HAP-1 (cell line): ENCODE results near the gene PGAP6.
"Not testable (repeated sequence)": the region's sequence is repeated elsewhere in the genome, so short reads cannot be mapped to it uniquely, and the experiment has no call there.

Source experiments
- DNase-seq, 2 experiments: peaks; one replicate each; pipeline ENCODE4 v3.0.0-alpha.2; 2016 to 2020; ENCODE audit warnings: low spot score in 2 of 2
- H3K27me3 ChIP-seq: fragments of 250-450 bp; sonication (Bioruptor Pico); 2 replicates; pipeline ENCODE4 v1.5.1; 2020; ENCODE audit warnings: low read depth, mild to moderate bottlenecking, moderate library complexity
- H3K36me3 ChIP-seq: fragments of 250-450 bp; sonication (Bioruptor Pico); replicated peaks from 2 replicates; pipeline ENCODE4 v1.5.1; 2020; ENCODE audit warnings: mild to moderate bottlenecking
- H3K4me1 ChIP-seq: fragments of 250-450 bp; sonication (Bioruptor Pico); 2 replicates; pipeline ENCODE4 v1.5.1; 2020; ENCODE audit warnings: mild to moderate bottlenecking
- H3K4me3 ChIP-seq: fragments of 250-450 bp; sonication (Bioruptor Pico); 2 replicates; pipeline ENCODE4 v1.5.1; 2020; ENCODE audit warnings: mild to moderate bottlenecking, moderate library complexity
- H3K9me3 ChIP-seq: fragments of 250-450 bp; sonication (Bioruptor Pico); 2 replicates; pipeline ENCODE4 v1.5.1; 2020; ENCODE audit warnings: mild to moderate bottlenecking, moderate library complexity
- in situ Hi-C: fragments of 300-500 bp; cut with MboI; formaldehyde crosslinking; loops from 3 replicates; pipeline ENCODE4 v1.14.3; 2020; ENCODE audit warnings: low sequenced_read_pairs, inconsistent platforms, mixed read lengths

PGAP6 gene

DNA sequence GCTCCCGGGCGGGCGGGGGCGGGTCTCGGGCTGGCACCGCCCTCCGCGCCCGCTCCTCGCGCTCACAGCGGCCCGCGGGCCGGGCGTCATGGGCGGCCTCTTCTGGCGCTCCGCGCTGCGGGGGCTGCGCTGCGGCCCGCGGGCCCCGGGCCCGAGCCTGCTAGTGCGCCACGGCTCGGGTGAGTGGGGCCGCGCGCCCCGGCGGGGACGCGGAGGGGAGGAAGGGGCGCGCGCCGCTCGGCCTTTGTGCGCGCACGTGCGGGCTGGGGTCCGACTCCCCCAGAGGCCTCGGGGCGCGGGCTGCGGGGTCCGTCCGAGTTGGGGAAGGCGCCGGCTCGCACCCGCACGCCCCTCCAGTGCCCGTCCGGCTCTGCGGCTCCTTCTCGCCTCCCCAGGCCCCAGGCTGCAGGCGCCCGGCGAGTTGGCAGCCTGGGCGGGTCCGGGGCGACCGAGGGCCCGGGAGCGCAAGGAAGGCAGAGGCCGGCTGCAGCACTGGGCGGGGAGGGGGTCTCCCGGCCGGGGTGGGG lies 15.4 kb upstream of the PGAP6 start, which contains the start of gene NME4:
TSS of gene NME4 (plus strand) at position 65 of the 527 bp plus-strand sequence. CDS start at position 89, 24 bp downstream.
- peaks cover 12% of the 10 kb centered on the region for H3K4me1 ChIP-seq
- peaks cover 29% of the 10 kb centered on the region for H3K36me3 ChIP-seq
- H3K4me3 ChIP-seq = peak within 1 kb of the TSS; percentile 41
- no peaks in the 10 kb centered on the region for H3K27me3 ChIP-seq
- peak in 1 of 2 experiments; percentile 69 for DNase-seq
- H3K9me3 ChIP-seq = 0 out of 2 replicates have a peak, but pooled peaks cover under 1% of the 10 kb centered on the region
- in situ Hi-C loops = no loop called here

DNA sequence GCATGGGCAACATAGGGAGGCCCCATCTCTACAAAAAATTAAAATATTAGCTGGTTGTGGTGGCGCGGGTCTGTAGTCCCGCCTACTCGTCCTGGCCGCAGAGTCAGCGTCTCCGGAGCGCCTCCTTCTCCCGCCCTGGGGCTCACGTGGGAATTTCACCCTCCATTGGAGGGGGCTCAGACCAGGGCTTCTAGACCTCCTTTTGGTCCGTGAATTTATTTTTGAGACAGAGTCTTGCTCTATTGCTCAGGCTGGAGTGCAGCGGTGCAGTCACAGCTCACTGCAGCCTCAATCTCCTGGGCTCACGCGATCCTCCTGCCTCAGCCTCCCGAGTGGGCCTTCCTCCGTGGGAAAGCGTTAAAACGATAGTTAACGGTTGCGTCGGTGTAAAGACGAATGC lies 14.8 kb upstream of the PGAP6 start:
- in situ Hi-C loops = no loop called here
- DNase-seq = peak; percentile 57 to 84
- H3K9me3 ChIP-seq = peaks cover 4% of the 10 kb centered on the region; the same call in 1 of the 2 replicates
- peak overlapping the region; percentile 34 for H3K4me3 ChIP-seq
- H3K27me3 ChIP-seq = no peaks in the 10 kb centered on the region
- H3K36me3 ChIP-seq = peaks cover 29% of the 10 kb centered on the region
- peaks cover 12% of the 10 kb centered on the region for H3K4me1 ChIP-seq

DNA sequence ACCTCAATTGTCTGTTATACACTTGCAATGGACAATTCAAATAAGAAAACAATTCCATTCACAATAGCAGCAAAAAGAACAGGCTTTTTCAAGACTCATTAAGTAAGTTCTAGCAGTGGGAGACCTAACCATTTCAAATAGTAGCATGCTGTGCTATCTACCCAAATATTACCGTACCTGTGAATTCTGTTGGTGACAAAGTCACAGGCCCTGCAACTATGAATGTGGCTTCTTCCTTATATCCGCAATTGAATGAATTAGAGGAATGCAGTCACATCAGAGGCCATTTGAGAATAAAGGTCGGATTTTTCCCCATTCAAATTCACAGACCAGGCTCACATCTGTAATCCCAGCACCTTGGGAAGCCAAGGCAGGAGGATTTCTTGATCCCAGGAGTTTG lies 14.4 kb upstream of the PGAP6 start:
- peaks cover 4% of the 10 kb centered on the region; the same call in 1 of the 2 replicates for H3K9me3 ChIP-seq

DNA sequence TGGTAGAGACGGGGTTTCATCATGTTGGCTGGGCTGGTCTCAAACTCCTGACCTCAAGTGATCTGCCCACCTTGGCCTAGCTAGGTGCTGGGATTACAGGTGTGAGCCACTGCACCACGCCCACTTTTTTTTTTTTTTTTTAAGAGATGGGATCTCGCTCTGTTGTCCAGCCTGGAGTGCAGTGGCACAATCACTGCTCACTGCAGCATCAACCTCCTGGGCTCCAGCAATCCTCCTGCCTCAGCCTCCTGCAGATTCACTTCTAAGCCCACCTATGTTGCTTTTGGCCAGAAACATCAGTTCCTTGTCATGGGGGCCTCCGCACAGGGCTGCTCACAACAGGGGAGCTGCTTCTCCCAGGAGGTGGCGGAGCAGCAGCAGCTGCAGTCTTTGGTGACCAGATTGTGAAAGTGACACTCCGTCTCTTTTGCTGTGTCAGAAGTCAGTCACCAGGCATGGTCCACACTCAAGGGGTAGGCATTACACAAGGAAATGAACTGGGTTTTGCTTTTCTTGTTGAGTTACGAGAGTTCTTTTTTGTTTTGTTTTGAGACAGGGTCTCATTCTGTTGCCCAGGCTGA lies 10.8 kb upstream of the PGAP6 start:
- peaks cover 15% of the 10 kb centered on the region for H3K4me1 ChIP-seq
- in situ Hi-C loops = no loop called here
- H3K4me3 ChIP-seq = no peak overlapping the region
- H3K36me3 ChIP-seq = no peaks in the 10 kb centered on the region
- H3K9me3 ChIP-seq = peaks cover 4% of the 10 kb centered on the region; the same call in 1 of the 2 replicates
- no peak for DNase-seq
- H3K27me3 ChIP-seq = no peaks in the 10 kb centered on the region

More for the DNA sequence above, 14.4 kb upstream of the PGAP6 start:
- in situ Hi-C loops = no loop called here
- peaks cover 27% of the 10 kb centered on the region for H3K36me3 ChIP-seq
- H3K4me3 ChIP-seq = peak overlapping the region; percentile 34
- no peaks in the 10 kb centered on the region for H3K27me3 ChIP-seq
- no peak for DNase-seq
- peaks cover 12% of the 10 kb centered on the region for H3K4me1 ChIP-seq

DNA sequence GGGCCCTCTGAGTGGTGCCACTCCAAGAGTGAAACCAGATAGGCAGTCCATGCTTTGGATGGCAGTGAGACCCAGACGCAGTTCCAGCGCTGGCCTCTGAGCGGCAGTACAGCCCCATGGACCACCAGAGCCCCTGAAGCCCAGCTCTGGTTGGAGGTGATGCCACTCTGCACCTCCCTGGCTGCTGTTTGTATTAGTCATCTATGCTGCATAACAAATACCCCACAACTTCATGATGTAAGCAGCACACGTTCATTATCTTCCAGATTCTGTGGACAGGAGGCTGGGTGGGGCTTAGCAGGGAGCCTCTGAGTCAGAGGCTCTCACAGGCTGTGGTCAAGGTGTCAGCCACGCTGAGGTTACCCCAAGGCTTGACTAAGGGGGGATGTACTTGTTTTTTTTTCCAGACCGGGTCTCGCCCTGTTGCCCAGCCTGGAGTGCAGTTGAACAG lies 10.1 kb upstream of the PGAP6 start:
- H3K27me3 ChIP-seq = no peaks in the 10 kb centered on the region
- in situ Hi-C loops = no loop called here
- H3K36me3 ChIP-seq = no peaks in the 10 kb centered on the region
- DNase-seq = peak; percentile 29 to 83
- peaks cover 4% of the 10 kb centered on the region; the same call in 1 of the 2 replicates for H3K9me3 ChIP-seq
- peaks cover 15% of the 10 kb centered on the region for H3K4me1 ChIP-seq
- no peak overlapping the region for H3K4me3 ChIP-seq

DNA sequence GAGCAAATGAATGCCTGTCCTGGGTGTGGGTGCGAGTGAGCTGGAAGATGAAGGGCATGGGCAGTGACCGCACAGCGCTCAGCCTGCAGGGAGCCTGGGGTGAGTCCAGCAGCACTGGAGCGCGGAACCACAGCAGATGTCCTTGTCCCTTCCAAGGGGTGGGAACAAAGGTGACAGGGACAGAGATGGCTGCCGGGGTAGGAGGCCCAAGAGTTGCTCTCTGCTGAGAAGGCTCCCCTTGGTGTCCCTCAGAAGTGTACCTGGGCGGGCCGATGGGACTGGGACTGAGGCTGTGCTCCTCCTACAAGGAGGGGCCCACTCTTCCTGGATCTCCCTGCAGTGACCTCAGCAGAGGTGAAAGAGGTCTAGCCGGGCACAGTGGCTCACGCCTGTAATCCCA lies 7.6 kb upstream of the PGAP6 start:
- no peak overlapping the region for H3K4me3 ChIP-seq
- DNase-seq = no peak
- no peaks in the 10 kb centered on the region for H3K36me3 ChIP-seq
- in situ Hi-C loops = no loop called here
- H3K9me3 ChIP-seq = peaks cover 4% of the 10 kb centered on the region; the same call in 1 of the 2 replicates
- H3K4me1 ChIP-seq = peaks cover 4% of the 10 kb centered on the region; the same call in 1 of the 2 replicates
- H3K27me3 ChIP-seq = no peaks in the 10 kb centered on the region

DNA sequence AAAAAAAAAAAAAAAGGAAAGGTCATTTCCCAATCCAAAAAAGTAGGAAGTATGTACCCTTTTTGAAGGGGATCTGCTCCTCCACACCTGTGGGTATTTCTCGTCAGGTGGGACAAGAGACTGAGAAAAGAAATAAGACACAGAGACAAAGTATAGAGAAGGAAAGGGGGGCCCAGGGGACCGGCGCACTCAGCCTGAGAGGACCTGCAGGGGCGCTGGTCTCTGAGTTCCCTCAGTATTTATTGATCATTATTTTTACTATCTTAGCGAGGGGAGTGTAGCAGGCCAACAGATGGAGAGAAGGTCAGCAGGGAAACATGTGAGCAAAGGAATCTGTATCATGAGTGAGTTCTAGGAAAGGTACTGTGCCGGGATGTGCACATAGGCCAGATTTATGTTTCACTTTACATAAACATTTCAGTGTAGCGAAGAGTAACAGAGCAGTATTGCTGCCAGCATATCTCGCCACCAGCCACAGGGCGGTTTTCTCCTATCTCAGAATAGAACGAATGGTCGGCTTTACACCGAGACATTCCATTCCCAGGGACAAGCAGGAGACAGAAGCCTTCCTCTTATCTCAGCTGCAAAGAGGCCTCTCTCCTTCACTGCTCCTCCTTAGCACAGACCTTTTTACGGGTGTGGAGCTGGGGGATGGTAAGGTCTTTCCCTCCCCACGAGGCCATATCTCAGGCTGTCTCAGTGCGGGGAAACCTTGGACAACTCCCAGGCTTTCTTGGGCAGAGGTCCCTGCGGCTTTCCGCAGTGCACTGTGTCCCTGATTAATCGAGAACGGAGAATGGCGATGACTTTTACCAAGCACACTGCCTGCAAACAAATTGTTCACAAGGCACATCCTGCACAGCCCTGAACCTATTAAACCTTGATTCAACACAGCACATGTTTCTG lies 6.2 kb upstream of the PGAP6 start:
- H3K4me1 ChIP-seq = not testable (repeated sequence)

DNA sequence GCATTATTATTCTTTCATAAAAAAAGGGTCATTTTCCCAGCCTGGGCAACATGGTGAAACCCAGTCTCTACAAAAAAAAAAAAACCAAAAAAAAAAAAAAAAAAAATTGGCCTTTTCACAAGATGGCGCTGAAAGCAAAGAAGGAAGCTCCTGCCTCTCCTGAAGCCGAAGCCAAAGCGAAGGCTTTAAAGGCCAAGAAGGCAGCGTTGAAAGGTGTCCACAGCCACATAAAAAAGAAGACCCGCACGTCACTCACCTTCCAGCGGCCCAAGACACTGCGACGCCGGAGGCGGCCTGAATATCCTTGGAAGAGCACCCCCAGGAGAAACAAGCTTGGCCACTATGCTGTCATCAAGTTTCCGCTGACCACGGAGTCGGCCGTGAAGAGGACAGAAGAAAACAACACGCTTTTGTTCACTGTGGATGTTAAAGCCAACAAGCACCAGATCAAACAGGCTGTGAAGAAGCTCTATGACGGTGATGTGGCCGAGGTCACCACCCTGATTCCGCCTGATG lies 4.9 kb upstream of the PGAP6 start:
- H3K4me3 ChIP-seq = no peak overlapping the region
- H3K4me1 ChIP-seq = peaks cover 4% of the 10 kb centered on the region; the same call in 1 of the 2 replicates
- DNase-seq = no peak
- H3K9me3 ChIP-seq = no peaks in the 10 kb centered on the region
- no peaks in the 10 kb centered on the region for H3K36me3 ChIP-seq
- in situ Hi-C loops = no loop called here
- no peaks in the 10 kb centered on the region for H3K27me3 ChIP-seq

More for the DNA sequence above, 6.2 kb upstream of the PGAP6 start:
- H3K4me3 ChIP-seq, in situ Hi-C loops, DNase-seq, H3K9me3 ChIP-seq, H3K36me3 ChIP-seq, H3K27me3 ChIP-seq: not testable (repeated sequence)

DNA sequence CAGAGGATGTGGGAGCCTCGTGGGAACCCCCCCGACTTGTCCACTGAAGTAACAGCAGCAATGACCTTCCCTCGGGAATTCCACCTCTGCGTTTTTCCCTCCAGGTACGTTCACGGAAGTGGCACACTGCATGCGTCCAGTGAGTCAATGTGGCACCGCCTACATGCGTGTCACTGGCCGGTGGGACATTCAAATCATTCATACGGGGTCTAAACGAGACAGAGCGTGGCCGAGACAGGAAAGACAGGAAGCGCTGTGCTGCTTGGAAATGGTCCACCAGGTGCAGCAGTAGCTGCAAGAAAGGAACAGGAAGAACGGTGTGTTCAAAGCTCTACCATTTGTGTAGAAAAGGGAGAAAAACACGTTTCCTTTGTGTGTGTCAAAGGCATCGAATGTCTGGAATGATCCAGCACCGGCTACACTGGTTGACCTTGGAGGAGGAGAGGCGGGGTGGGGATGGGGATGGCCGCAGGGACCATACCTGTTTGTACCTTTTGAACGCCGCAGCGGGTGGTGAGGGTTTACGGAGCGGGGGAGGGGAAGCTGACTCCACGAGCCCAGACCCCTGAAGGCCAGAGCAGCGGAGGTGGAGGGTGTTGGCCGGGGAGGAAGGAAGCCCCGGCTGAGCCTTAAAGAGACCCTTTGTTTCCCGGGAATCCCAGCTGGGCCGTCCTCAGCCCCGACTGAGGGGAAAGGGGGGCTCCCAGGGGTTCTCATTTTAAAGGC lies 1.7 kb upstream of the PGAP6 start:
- Histone ChIP-seq H3K4me3 (peak overlapping the region; percentile 50; the same call in 1 of the 2 replicates), H3K4me1 (no peaks in the 10 kb centered on the region; the same call in 1 of the 2 replicates), H3K27me3 (no peaks in the 10 kb centered on the region), H3K36me3 (no peaks in the 10 kb centered on the region), H3K9me3 (no peaks in the 10 kb centered on the region)
- no peak for DNase-seq
- in situ Hi-C loops = no loop called here

DNA sequence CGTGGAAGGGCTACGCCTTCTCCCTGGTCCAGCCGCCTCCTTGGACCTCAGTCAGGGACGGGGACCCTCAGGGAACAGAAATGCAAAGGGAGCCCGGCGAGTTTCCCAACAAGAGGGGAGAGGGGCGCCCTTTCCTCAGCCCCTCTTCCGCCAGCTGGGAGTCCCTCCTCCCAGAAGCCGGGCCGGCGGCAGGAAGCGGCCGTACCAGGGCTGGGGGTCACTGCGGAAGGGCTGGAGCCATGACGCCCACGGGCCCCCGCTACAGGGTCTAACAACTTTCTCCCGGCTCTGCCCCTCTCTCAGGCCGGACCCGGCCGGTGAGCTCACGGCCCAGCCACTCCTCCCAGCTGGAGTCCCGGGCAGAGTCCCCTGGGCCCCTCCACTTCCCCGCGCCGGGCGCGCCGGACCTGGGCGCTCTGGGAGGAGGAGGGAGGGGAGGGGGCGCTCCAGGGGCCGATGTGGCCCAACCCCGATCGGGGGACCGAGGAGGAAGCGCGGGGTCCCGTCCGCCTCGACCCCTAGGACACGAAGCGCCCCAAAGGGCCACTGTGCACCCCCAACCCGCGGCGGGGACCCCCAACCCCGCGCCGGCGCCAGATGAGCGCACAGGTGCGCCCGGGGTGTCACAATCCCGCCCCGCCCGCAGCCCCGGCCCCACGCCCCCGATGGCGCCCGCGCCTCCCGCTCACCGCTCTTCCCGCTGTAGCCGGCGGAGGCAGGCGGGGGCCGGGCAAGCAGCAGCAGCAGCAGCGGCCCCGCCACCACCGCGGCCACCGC lies 578 bp downstream of the PGAP6 start:
- Histone ChIP-seq H3K4me3 (peak overlapping the region; percentile 76), H3K36me3 (0 out of 2 replicates have a peak, but pooled peaks cover 6% of the 10 kb centered on the region), H3K9me3 (no peaks in the 10 kb centered on the region), H3K27me3 (no peaks in the 10 kb centered on the region), H3K4me1 (no peaks in the 10 kb centered on the region; the same call in 1 of the 2 replicates)
- in situ Hi-C loops = no loop called here
- DNase-seq = peak in 1 of 2 experiments; percentile 56

DNA sequence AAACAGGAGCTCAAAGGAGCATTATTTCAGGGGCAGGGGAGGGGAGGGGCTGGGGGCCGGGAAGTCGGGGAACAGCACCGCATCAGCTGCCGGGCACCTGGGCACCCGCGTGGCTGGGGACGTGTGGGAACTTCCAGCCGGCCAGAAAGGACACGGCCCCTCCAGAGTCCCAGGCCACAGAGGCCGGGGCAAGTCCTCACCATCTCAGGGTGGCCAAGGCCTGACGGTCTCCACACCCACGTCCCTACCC lies 1.1 kb downstream of the PGAP6 start:
- no peaks in the 10 kb centered on the region for H3K27me3 ChIP-seq
- H3K36me3 ChIP-seq = 0 out of 2 replicates have a peak, but pooled peaks cover 6% of the 10 kb centered on the region
- in situ Hi-C loops = no loop called here
- peak overlapping the region; percentile 76 for H3K4me3 ChIP-seq
- no peaks in the 10 kb centered on the region; the same call in 1 of the 2 replicates for H3K4me1 ChIP-seq
- DNase-seq = no peak
- H3K9me3 ChIP-seq = no peaks in the 10 kb centered on the region

DNA sequence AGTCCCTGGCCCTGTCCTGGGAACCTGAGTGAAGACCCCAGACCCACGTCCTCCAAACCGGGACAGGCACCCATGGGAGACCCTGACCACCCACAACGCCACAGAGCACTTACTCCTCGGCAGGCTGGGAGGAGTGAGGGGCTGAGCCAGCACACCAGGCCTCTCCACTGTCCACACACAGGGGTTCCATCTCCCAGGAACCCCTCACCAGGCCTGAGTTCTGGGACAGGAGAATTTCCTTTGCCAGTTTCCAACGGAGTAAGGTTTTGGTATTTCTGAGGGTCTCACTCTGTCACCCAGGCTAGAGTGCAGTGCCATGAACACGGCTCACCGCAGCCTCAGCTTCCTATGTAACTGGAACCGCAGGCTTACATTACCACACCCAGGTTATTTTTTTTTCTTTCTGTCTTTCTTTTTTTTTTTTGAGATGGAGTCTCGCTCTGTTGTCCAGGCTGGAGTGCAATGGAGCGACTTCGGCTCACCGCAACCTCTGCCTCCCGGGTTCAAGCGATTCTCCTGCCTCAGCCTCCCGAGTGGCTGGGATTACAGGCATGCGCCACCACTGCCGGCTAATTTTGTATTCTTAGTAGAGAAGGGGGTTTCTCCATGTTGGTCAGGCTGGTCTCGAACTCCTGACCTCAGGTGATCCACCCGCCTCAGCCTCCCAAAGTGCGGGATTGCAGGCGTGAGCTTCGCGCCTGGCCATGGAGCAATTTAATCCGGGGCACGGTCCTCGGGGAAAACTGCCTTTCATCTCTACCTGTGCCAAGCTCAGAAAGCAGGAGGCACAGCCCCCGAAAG lies 1.6 kb downstream of the PGAP6 start:
- Histone ChIP-seq H3K27me3 (no peaks in the 10 kb centered on the region), H3K4me1 (no peaks in the 10 kb centered on the region; the same call in 1 of the 2 replicates), H3K36me3 (peaks cover 6% of the 10 kb centered on the region; the same call in 1 of the 2 replicates), H3K4me3 (peak overlapping the region; percentile 76; the same call in 1 of the 2 replicates), H3K9me3 (no peaks in the 10 kb centered on the region)
- no peak for DNase-seq
- in situ Hi-C loops = no loop called here
